ENCODE data around the gene TMEM120A. TPM values are rescaled to one million over a fixed set of nuclear protein-coding genes. Genes with fewer than 3 reads are reported as not detected.

The TMEM120A gene
- total RNA-seq, 1 donor from 2014 or later, result 21.3 TPM

- intact Hi-C loops (cut with micrococcal nuclease), result no loop called here
These were observed 34.0 kb downstream of the TMEM120A start for GRCh38 chr7:75960372-75960771.

DNA sequence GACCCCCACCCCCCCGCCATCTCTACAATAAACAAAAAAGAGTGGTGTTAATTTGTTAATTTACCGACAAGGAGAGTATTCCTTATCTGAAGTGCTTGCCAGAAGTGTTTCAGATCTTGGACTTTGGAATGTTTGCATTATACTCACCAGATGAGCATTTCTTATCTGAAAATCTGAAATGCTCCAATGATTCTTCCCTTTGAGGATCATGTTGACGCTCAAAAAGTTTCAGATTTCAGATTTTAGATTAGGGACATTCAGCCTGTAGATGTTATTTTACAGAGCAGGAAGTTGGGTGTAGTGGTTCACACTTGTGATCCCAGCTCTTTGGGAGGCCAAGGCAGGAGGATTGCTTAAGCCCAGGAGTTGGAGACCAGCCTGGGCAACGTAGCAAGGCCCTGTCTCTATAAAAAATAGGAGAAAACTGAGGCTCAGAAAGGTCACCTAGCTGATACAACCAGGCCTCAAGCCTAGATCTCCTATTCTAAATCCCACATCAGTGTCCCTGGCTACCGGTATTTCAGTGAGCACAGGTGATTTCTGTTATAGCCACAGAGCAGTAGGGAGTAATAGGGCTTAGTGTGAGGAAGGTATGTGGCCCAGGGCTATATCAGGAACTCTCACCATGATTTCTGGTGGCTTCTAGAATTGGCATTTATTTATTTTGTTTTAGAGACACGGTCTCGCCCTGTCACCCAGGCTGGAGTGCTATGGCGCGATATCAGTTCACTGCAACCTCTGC, 35.4 kb downstream of the TMEM120A start:
- intact Hi-C loops (cut with micrococcal nuclease), result no loop called here

- intact Hi-C loops (cut with micrococcal nuclease), result no loop called here
These were observed 37.2 kb downstream of the TMEM120A start for GRCh38 chr7:75957021-75957736.

GRCh38 chr7:75955331-75955955, 39.0 kb downstream of the TMEM120A start:
- intact Hi-C loops (cut with micrococcal nuclease), result no loop called here

GRCh38 chr7:75953931-75954330, 40.5 kb downstream of the TMEM120A start:
- intact Hi-C loops (cut with micrococcal nuclease), result no loop called here

- intact Hi-C loops (cut with micrococcal nuclease), result no loop called here
These were observed 41.0 kb downstream of the TMEM120A start for GRCh38 chr7:75953431-75953830.

DNA sequence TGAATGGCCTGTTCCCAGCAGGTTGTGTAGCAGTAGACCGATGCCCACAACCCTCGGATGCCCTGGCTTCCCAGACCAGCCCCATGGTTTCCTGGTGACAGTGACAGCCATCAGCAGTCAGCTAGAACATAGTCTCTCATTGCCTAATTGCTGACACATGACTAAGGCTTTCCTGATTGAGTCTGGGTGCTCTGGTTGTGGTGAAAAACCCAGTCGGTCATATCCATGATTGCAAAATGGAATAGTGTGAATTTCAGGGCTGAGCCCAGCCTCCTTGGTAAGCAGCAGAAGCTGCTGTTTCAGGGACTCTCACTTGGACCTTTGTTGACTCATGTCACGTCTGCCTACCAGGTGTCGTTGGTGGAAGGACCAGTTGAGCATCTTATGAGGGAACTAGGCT, 42.9 kb downstream of the TMEM120A start:
- intact Hi-C loops (cut with micrococcal nuclease), result no loop called here

GRCh38 chr7:75950111-75950681, 44.2 kb downstream of the TMEM120A start:
- intact Hi-C loops (cut with micrococcal nuclease), result no loop called here

DNA sequence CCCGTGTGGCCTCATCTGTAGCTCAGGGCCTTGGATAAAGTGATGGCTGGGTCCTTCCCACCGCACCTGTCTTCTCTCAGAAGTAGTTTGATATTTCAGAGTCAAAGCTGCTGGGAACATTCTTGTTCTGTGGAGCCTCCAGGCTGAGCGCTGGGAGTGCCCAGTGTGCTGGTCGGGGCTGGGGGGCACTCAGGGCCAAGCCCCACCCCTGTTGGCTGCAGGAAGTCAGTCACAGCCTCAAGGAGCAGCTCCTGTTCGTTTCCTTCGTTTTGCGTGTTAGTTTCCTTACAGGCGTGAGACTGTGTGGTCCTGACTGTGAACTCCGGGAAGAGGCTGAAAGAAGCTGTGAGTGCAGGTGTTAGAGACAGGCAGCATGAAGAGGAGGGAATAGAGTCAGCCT, 46.2 kb downstream of the TMEM120A start:
- intact Hi-C loops (cut with micrococcal nuclease), result no loop called here

GRCh38 chr7:75946207-75946855, 48.1 kb downstream of the TMEM120A start:
- intact Hi-C loops (cut with micrococcal nuclease), result no loop called here

- intact Hi-C loops (cut with micrococcal nuclease), result no loop called here
These were observed 48.9 kb downstream of the TMEM120A start for GRCh38 chr7:75945297-75946168.

DNA sequence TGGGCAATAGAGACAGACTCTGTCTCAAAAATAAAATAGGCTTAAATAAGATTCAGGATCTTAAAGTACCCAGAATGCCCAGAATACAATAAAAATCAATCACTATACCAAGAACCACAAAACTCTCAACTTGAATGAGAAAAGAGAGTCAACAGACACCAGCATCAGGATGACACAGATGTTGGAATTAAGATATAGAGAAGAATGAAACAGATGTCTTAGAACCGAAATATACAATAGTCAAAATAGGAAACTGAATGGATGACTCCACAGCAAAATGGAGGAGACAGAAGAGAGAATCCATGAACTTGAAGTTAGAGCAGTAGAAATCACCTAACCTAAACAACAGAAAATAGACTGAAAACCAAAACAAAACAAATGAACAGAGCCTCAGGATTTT, 49.9 kb downstream of the TMEM120A start:
- intact Hi-C loops (cut with micrococcal nuclease), result no loop called here

GRCh38 chr7:75943864-75944263, 50.5 kb downstream of the TMEM120A start:
- intact Hi-C loops (cut with micrococcal nuclease), result no loop called here

DNA sequence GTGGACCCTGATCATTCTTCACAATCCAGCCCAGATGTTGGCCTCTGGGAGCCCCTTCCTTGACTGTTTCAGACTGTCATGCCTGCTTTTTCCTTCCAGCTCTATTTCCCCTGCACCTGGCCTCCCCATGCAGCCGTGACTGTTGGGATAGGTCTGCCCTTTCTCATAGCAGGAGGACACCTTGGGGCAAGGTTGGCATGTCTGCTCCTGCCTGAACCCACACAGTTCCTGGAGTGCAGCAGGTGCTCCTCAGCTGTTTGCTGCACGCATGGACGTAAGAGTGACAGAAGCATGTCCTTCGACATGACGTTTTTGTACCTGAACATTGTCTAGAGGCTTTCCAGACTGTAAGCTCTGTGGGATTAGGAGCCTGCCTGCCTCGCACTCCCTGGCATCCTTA, 55.5 kb downstream of the TMEM120A start:
- intact Hi-C loops (cut with micrococcal nuclease), result no loop called here

DNA sequence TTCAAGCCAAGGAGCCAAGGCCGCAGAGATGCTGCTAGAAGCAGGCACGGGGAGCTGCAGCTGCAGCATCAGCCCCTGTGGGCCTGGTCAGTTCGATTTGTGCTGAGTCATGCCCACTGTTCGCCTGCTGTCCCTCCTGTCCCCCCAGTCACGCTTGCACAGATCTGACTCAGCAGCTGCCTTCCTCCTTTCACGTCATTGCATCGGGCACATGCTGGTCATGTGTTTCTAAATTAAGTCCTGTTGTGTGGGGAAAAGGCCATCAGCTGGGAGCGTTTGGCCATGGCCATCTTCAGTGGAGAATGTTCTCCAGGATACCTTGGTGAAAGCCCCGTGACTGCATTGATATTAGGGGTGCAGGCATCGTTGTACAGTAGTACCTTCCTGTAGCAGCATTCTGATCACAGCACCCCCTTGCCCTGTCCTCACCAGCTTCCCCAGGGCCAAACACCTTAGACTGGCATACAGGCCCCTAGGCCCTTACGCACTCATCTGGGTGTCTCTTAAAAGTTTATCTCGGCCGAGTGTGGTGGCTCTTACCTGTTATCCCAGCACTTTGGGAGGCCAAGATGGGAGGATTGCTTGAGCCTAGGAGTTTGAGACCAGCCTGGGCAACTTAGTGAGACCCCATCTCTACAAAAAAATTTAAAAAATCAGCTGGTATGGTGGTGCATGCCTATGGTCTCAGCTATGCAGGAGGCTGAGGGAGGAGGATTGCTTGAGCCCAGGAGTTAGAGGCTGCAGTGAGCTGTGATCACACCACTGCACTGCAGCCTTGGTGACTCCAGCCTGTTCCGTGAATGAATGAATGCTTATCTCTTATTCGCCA, 56.2 kb downstream of the TMEM120A start:
- intact Hi-C loops (cut with micrococcal nuclease), result no loop called here

Other genes starting within 250 kb of the TMEM120A start
- gene CCL26, start 222.4 kb downstream of the TMEM120A start, total RNA-seq, result not detected in 2 replicates
- not detected in 2 replicates for gene CCL24, start 180.8 kb downstream of the TMEM120A start, total RNA-seq
- 46.2 and 48.9 TPM in 2 replicates for gene RHBDD2, start 115.6 kb downstream of the TMEM120A start, total RNA-seq
- 49.4 and 53.8 TPM in 2 replicates for gene POR, start 79.4 kb downstream of the TMEM120A start, total RNA-seq
- 30.2 and 32.2 TPM in 2 replicates for gene STYXL1, start 53.4 kb upstream of the TMEM120A start, total RNA-seq
- 179 and 182 TPM in 2 replicates for gene MDH2, start 53.5 kb upstream of the TMEM120A start, total RNA-seq
- not detected in 2 replicates for gene SRRM3, start 207.3 kb upstream of the TMEM120A start, total RNA-seq